ENCODE data around the gene CPEB3. TPM values are rescaled to one million over a fixed set of nuclear protein-coding genes. Genes with fewer than 3 reads are reported as not detected.

CPEB3 gene
- total RNA-seq, 1 experiment from 2014 or later, result 1.0 TPM

GRCh38 chr10:92074126-92074887, 216.6 kb downstream of the CPEB3 start:
- Histone ChIP-seq H4K91ac (ENCODE audit: insufficient read length, low read depth, low read length) (no peak overlapping the region), H3K4me2 (ENCODE audit: insufficient read depth, insufficient read length, low read length) (no peak overlapping the region), H3K27ac (ENCODE audit: insufficient read length, low read depth, low read length) (no peak overlapping the region), H3K23me2 (ENCODE audit: insufficient read length, low read depth, low read length, poor library complexity, severe bottlenecking) (no peaks in the 10 kb centered on the region), H2AFZ (ENCODE audit: low read length) (no peak overlapping the region), H3T11ph (ENCODE audit: low read length) (no peak overlapping the region), H4K8ac (replicated peaks; ENCODE audit: insufficient read length, low read depth, low read length) (no peak overlapping the region), H2BK12ac (ENCODE audit: insufficient read length, low read depth, low read length) (no peak overlapping the region), H3K9me3 (ENCODE audit: control insufficient read depth, low read depth, low read length) (no peaks in the 10 kb centered on the region), H2BK20ac (ENCODE audit: low read depth, low read length, poor library complexity, severe bottlenecking) (no peak overlapping the region), H3K9ac (ENCODE audit: extremely low read depth, insufficient read length, low read length) (no peak overlapping the region), H3K4ac (ENCODE audit: low read depth, low read length) (no peak overlapping the region), H3K23ac (ENCODE audit: insufficient read length, low read depth, low read length) (no peak overlapping the region), H3K79me2 (ENCODE audit: insufficient read depth, low read length) (no peaks in the 10 kb centered on the region), H4K20me1 (ENCODE audit: control insufficient read depth, insufficient read depth, insufficient read length) (no peaks in the 10 kb centered on the region), H2AK5ac (ENCODE audit: insufficient read length, low read length) (no peak overlapping the region), H3K79me1 (ENCODE audit: insufficient read depth, low read depth, low read length, poor library complexity, severe bottlenecking) (no peaks in the 10 kb centered on the region), H3K14ac (ENCODE audit: insufficient read depth, low read length) (no peak overlapping the region), H3K56ac (ENCODE audit: insufficient read length, low read depth, low read length) (no peak overlapping the region), H3K18ac (ENCODE audit: insufficient read length, low read depth, low read length) (no peak overlapping the region), H3K4me1 (ENCODE audit: insufficient read depth, low read length) (no peaks in the 10 kb centered on the region), H3K27me3 (ENCODE audit: insufficient read depth, low read length) (no peaks in the 10 kb centered on the region), H2BK5ac (ENCODE audit: insufficient read length, low read length) (no peak overlapping the region), H2BK15ac (ENCODE audit: low read depth, low read length) (no peak overlapping the region), H2BK120ac (ENCODE audit: low read depth, low read length, poor library complexity, severe bottlenecking) (no peak overlapping the region), H4K5ac (ENCODE audit: insufficient read length, low read depth, low read length) (no peak overlapping the region)
- Mint-ChIP-seq H3K9me3 (no peaks in the 10 kb centered on the region), H3K4me1 (peaks cover 0 to 6% of the 10 kb centered on the region in 2 experiments; a peak in 1 of 4 replicates), H3K4me3 (no peak overlapping the region), H3K36me3 (ENCODE audit: insufficient read depth in 1 of 3, low read depth in 3 of 3) (no peaks in the 10 kb centered on the region), H3K27ac (no peak overlapping the region), H3K27me3 (ENCODE audit: low read depth) (no peaks in the 10 kb centered on the region)
- no CpG with 5 or more reads among the region's 6 CpGs for WGBS (ENCODE audit: extremely low coverage, insufficient read length, low lambda C conversion rate)
- TF ChIP-seq CTCF (conservative IDR thresholded peaks at IDR 0.05), result no peak
- no peak for DNase-seq
